HepG2 (cell line): ENCODE measurements around the gene ACTN3. TPM values are rescaled to one million over a fixed set of nuclear protein-coding genes. Genes with fewer than 3 reads are reported as not detected.

Source experiments
- ATAC-seq: fragments of 200-7000 bp; cut with Tn5 transposase; 3 replicates; pipeline ENCODE4 v1.9.1; 2020; ENCODE audit warnings: mild to moderate bottlenecking, moderate library complexity
- BruUV-seq: library from RNA; stranded (reverse); fragments of 400-500 nt; replicated peaks from 2 replicates; lab custom pipeline; 2021; lab: Mats Ljungman, UMichigan
- CTCF ChIA-PET: fragments of 300-600 bp; formaldehyde crosslinking; extraction: SDS; loops from one replicate; lab custom pipeline; 2021; ENCODE audit warnings: low total read pairs, inconsistent platforms, low intra/inter-chr PET ratio; lab: Yijun Ruan, JAX
- POLR2A ChIA-PET: fragments of 350-600 bp; sonication (Branson Sonifier 250); formaldehyde crosslinking; loops from one replicate; lab custom pipeline; 2020; ENCODE audit warnings: antibody characterized with exemption, inconsistent platforms; lab: Yijun Ruan, JAX
- DNase-seq: peaks from one replicate; pipeline ENCODE4 v3.0.0-alpha.2; 2015; ENCODE audit warnings: low spot score
- FAIRE-seq: peaks from 3 replicates; lab custom pipeline; 2011; peaks lifted over from hg19 to GRCh38; lab: Jason Lieb, UNC
- H2AFZ ChIP-seq: one replicate; pipeline ENCODE4 v1.6.1; 2011; ENCODE audit warnings: low read length, inconsistent platforms
- H3K27ac ChIP-seq: fragments of 300-600 bp; 3 replicates; pipeline ENCODE4 v1.8.0; 2011; ENCODE audit warnings: mixed run types, mild to moderate bottlenecking, mixed read lengths, low read length, inconsistent platforms; ENCODE audit not compliant: insufficient read depth; ENCODE audit errors: extremely low read length
- H3K27me3 ChIP-seq, 2 experiments: fragments of 200-600 bp in 1 of 2; 2 replicates in 1 of 2; 3 replicates in 1 of 2; pipeline versions ENCODE4 v1.6.0 to v1.8.0; 2011; ENCODE audit warnings: low read length in 2 of 2, mild to moderate bottlenecking in 2 of 2, moderate library complexity in 2 of 2, inconsistent platforms in 1 of 2; ENCODE audit not compliant: insufficient read depth in 2 of 2, control insufficient read depth in 1 of 2
- H3K36me3 ChIP-seq, 2 experiments: fragments of 200-600 bp in 1 of 2; replicated peaks in 1 of 2; 2 replicates in 1 of 2; 3 replicates in 1 of 2; pipeline versions ENCODE4 v1.5.1 to v1.8.0; 2011; ENCODE audit warnings: low read length in 2 of 2, inconsistent platforms in 1 of 2; ENCODE audit not compliant: insufficient read depth in 2 of 2, control insufficient read depth in 1 of 2
- H3K4me1 ChIP-seq: 2 replicates; pipeline ENCODE4 v1.5.1; 2012; ENCODE audit warnings: low read length, inconsistent platforms; ENCODE audit not compliant: insufficient read depth
- H3K4me2 ChIP-seq: 2 replicates; pipeline ENCODE4 v1.6.0; 2011; ENCODE audit warnings: low read depth, low read length, inconsistent platforms
- H3K4me3 ChIP-seq, 3 experiments: fragments of 200-600 bp in 1 of 3; sonication (generic), shearing (Covaris generic) in 1 of 3; replicated peaks in 1 of 3; 2 replicates each; pipeline ENCODE4 v1.5.1; 2011 to 2016; ENCODE audit warnings: low read length in 3 of 3, inconsistent platforms in 2 of 3, low read depth in 2 of 3, mild to moderate bottlenecking in 2 of 3, control low read depth in 1 of 3, mixed read lengths in 1 of 3; ENCODE audit not compliant: insufficient read depth in 1 of 3
- H3K79me2 ChIP-seq: one replicate; pipeline ENCODE4 v1.6.1; 2011; ENCODE audit warnings: low read length, inconsistent platforms; ENCODE audit not compliant: insufficient read depth
- H3K9ac ChIP-seq: 2 replicates; pipeline ENCODE4 v1.6.0; 2011; ENCODE audit warnings: mild to moderate bottlenecking, low read depth, low read length, inconsistent platforms; ENCODE audit not compliant: insufficient read depth
- H3K9me3 ChIP-seq: 2 replicates; pipeline ENCODE4 v1.5.1; 2012; ENCODE audit warnings: mild to moderate bottlenecking, low read length
- H4K20me1 ChIP-seq: 2 replicates; pipeline ENCODE4 v1.6.0; 2011; ENCODE audit warnings: inconsistent platforms, mild to moderate bottlenecking, low read length, moderate library complexity; ENCODE audit not compliant: insufficient read depth
- CBX5 ChIP-seq: sonication (generic); formaldehyde crosslinking; IDR thresholded peaks from 2 replicates; pipeline ENCODE4 v1.4.0; 2020; ENCODE audit warnings: missing genetic modification reagents, borderline replicate concordance
- CHD2 ChIP-seq: IDR thresholded peaks from 2 replicates; pipeline ENCODE4 v1.6.1; 2011; ENCODE audit warnings: low read depth, low read length, improper control_type of control experiment
- HOXA3 ChIP-seq: sonication (generic); formaldehyde crosslinking; IDR thresholded peaks from 2 replicates; pipeline ENCODE4 v1.5.0; 2020; ENCODE audit warnings: missing genetic modification reagents
- MIER3 ChIP-seq: IDR thresholded peaks from 2 replicates; pipeline ENCODE4 v1.6.1; 2016; ENCODE audit warnings: missing compliant biosample characterization, borderline replicate concordance
- NFE2L1 ChIP-seq: sonication (generic); formaldehyde crosslinking; IDR thresholded peaks from 2 replicates; pipeline ENCODE4 v1.4.0; 2020; ENCODE audit warnings: missing genetic modification reagents, mild to moderate bottlenecking, borderline replicate concordance
- YY1 ChIP-seq: IDR thresholded peaks from 2 replicates; pipeline ENCODE4 v1.6.1; 2011; ENCODE audit warnings: low read length, low read depth, moderate library complexity, mild to moderate bottlenecking; ENCODE audit not compliant: insufficient read depth, insufficient replicate concordance
- ZMYM4 ChIP-seq: sonication (generic); formaldehyde crosslinking; IDR thresholded peaks from 2 replicates; pipeline ENCODE4 v1.8.1; 2023; ENCODE audit warnings: mild to moderate bottlenecking, missing genetic modification reagents
- ZNF496 ChIP-seq: sonication (generic); formaldehyde crosslinking; IDR thresholded peaks from 2 replicates; pipeline ENCODE4 v1.8.1; 2023; ENCODE audit warnings: mild to moderate bottlenecking, moderate library complexity, missing genetic modification reagents; ENCODE audit not compliant: insufficient replicate concordance
- ZNF773 ChIP-seq: sonication (generic); formaldehyde crosslinking; IDR thresholded peaks from 2 replicates; pipeline ENCODE4 v1.4.0; 2020; ENCODE audit warnings: missing genetic modification reagents, borderline replicate concordance
- ZNF816 ChIP-seq: sonication (generic); formaldehyde crosslinking; IDR thresholded peaks from 2 replicates; pipeline ENCODE4 v1.8.0; 2022; ENCODE audit warnings: missing genetic modification reagents, mild to moderate bottlenecking, borderline replicate concordance
- WGBS: methylation state at CpG from one replicate; pipeline ENCODE4 v1.1.6; 2017; ENCODE audit warnings: low lambda C conversion rate; 5-methylcytosine and 5-hydroxymethylcytosine counted together
- in situ Hi-C: cut with HindIII; loops from 2 replicates; pipeline ENCODE4 v1.10.0; 2017; ENCODE audit warnings: low pct_unique_long_range_greater_than_20kb; ENCODE audit not compliant: extremely low pct_ligation_motif_present
- intact Hi-C: fragments of 100-400 bp; cut with micrococcal nuclease; formaldehyde crosslinking; loops from one replicate; pipeline ENCODE4 v1.10.0; 2022; ENCODE audit not compliant: unreplicated experiment
- polyA plus RNA-seq, 8 experiments: library from polyadenylated mRNA; depleted of rRNA in 3 of 8; stranded (reverse) in 7 of 8; unstranded in 1 of 8; fragments of >200 nt; fragmentation: Illumina TruSeq in 4 of 8; extraction: Trizol in 4 of 8; gene quantifications; 2 replicates each; pipeline versions ENCODE4 v1.2.1 to v1.2.3, GENCODE V29; 2011 to 2016; ENCODE audit warnings: low read depth in 4 of 8, missing spikeins in 1 of 8, mixed read lengths in 1 of 8; ENCODE audit not compliant: insufficient read depth in 1 of 8
- total RNA-seq, 5 experiments: library from RNA; depleted of rRNA; stranded (reverse); fragments of >200 nt; fragmentation: Illumina TruSeq; extraction: Trizol; gene quantifications; 2 replicates each; pipeline ENCODE4 v1.2.3, GENCODE V29; 2016; ENCODE audit warnings: low read depth in 1 of 5
- TF ChIP-seq, protein P1 (sequence below): sonication (generic); formaldehyde crosslinking; IDR thresholded peaks from 2 replicates; pipeline ENCODE4 v1.4.0; 2020; ENCODE audit warnings: low read depth, mild to moderate bottlenecking, missing genetic modification reagents
- TF ChIP-seq, protein P2 (sequence below): sonication (generic); formaldehyde crosslinking; IDR thresholded peaks from 2 replicates; pipeline ENCODE4 v1.4.0; 2020; ENCODE audit warnings: missing genetic modification reagents

Gene ACTN3
- total and polyA plus RNA-seq, 2 of the 13 experiments (the other 11 are each of a cell fraction or from before 2014, with no cell fraction given): 0.04 to 0.09 TPM

DNA sequence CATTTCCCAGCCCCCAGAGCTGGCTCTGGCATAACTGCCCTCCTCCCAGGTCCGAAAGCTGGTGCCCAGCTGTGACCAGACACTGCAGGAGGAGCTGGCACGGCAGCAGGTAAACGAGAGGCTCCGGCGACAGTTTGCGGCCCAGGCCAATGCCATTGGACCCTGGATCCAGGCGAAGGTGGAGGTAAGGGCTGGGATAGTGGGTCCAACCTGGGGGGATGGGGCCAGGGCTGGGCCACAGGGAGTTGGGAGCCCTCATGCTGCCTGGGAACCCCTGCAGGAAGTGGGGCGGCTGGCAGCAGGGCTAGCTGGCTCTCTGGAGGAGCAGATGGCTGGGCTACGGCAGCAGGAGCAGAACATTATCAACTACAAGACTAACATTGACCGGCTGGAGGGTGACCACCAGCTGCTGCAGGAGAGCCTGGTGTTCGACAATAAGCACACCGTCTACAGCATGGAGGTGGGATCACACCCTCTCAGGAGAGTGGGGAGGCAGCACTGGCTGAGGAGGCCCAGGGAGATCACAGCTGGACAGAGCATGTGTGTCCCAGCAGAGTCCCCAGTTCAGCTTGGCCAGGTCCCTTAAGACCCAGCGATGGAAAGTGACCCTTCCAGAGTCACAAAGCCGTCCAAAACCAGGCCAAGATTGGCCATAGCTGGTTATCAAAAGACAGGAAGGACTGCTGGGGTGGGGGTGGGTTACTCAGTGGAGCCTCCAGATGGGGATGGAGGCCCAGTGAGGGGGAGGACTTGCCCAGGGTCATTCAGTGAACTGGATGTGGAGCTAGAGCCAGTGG is 14.7 kb downstream of the ACTN3 start:
- no peak overlapping the region for H3K9ac ChIP-seq
- no peak overlapping the region for H2AFZ ChIP-seq
- H3K36me3 ChIP-seq: no peaks in the 10 kb centered on the region
- H3K4me2 ChIP-seq: no peak overlapping the region
- WGBS: 29% methylated on average over 4 of the region's 14 CpGs
- FAIRE-seq: no peak
- H3K4me1 ChIP-seq: no peaks in the 10 kb centered on the region
- no peaks in the 10 kb centered on the region for H3K9me3 ChIP-seq
- no peak for DNase-seq
- BruUV-seq: no TSS peak
- no peaks in the 10 kb centered on the region for H4K20me1 ChIP-seq
- TF ChIP-seq ZNF773 (CRISPR knock-in tag) (no peak), NFE2L1 (CRISPR knock-in tag) (no peak), CHD2 (no peak), ZMYM4 (CRISPR knock-in tag) (no peak), MIER3 (CRISPR knock-in tag) (no peak), ZNF496 (CRISPR knock-in tag) (no peak), CBX5 (CRISPR knock-in tag) (no peak), HOXA3 (CRISPR knock-in tag) (no peak), YY1 (no peak), ZNF816 (CRISPR knock-in tag) (no peak)
- TF ChIP-seq, protein P1, sequence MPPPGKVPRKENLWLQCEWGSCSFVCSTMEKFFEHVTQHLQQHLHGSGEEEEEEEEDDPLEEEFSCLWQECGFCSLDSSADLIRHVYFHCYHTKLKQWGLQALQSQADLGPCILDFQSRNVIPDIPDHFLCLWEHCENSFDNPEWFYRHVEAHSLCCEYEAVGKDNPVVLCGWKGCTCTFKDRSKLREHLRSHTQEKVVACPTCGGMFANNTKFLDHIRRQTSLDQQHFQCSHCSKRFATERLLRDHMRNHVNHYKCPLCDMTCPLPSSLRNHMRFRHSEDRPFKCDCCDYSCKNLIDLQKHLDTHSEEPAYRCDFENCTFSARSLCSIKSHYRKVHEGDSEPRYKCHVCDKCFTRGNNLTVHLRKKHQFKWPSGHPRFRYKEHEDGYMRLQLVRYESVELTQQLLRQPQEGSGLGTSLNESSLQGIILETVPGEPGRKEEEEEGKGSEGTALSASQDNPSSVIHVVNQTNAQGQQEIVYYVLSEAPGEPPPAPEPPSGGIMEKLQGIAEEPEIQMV: no peak
- TF ChIP-seq, protein P2, sequence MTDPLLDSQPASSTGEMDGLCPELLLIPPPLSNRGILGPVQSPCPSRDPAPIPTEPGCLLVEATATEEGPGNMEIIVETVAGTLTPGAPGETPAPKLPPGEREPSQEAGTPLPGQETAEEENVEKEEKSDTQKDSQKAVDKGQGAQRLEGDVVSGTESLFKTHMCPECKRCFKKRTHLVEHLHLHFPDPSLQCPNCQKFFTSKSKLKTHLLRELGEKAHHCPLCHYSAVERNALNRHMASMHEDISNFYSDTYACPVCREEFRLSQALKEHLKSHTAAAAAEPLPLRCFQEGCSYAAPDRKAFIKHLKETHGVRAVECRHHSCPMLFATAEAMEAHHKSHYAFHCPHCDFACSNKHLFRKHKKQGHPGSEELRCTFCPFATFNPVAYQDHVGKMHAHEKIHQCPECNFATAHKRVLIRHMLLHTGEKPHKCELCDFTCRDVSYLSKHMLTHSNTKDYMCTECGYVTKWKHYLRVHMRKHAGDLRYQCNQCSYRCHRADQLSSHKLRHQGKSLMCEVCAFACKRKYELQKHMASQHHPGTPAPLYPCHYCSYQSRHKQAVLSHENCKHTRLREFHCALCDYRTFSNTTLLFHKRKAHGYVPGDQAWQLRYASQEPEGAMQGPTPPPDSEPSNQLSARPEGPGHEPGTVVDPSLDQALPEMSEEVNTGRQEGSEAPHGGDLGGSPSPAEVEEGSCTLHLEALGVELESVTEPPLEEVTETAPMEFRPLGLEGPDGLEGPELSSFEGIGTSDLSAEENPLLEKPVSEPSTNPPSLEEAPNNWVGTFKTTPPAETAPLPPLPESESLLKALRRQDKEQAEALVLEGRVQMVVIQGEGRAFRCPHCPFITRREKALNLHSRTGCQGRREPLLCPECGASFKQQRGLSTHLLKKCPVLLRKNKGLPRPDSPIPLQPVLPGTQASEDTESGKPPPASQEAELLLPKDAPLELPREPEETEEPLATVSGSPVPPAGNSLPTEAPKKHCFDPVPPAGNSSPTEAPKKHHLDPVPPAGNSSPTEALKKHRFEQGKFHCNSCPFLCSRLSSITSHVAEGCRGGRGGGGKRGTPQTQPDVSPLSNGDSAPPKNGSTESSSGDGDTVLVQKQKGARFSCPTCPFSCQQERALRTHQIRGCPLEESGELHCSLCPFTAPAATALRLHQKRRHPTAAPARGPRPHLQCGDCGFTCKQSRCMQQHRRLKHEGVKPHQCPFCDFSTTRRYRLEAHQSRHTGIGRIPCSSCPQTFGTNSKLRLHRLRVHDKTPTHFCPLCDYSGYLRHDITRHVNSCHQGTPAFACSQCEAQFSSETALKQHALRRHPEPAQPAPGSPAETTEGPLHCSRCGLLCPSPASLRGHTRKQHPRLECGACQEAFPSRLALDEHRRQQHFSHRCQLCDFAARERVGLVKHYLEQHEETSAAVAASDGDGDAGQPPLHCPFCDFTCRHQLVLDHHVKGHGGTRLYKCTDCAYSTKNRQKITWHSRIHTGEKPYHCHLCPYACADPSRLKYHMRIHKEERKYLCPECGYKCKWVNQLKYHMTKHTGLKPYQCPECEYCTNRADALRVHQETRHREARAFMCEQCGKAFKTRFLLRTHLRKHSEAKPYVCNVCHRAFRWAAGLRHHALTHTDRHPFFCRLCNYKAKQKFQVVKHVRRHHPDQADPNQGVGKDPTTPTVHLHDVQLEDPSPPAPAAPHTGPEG: no peak
- in situ Hi-C loops: loop anchor here (25.0 kb wide), 1 partner anchor 276 kb away; the partner anchor contains the start of gene RCE1
- peaks cover 0 to 65% of the 10 kb centered on the region in 2 experiments; a peak in 4 of 5 replicates for H3K27me3 ChIP-seq
- ATAC-seq: no peak
- ChIA-PET CTCF (no interaction called here), POLR2A (interaction anchor here (1.0 to 1.5 kb wide), 3 partner anchors 31 to 117 kb away, joined by 3 to 4 read pairs (median 3); partner anchors contain the start of genes CCDC87, CCS, RBM14 and RBM4B)
- H3K4me3 ChIP-seq: no peak overlapping the region
- intact Hi-C loops: no loop called here
- H3K79me2 ChIP-seq: no peaks in the 10 kb centered on the region
- H3K27ac ChIP-seq: no peak overlapping the region
